HepG2 (cell line): ENCODE data around the gene PPP1R9B. TPM values are rescaled to one million over a fixed set of nuclear protein-coding genes. Genes with fewer than 3 reads are reported as not detected.
A peak's percentile ranks its signal among the peaks of the same experiment; 100 is the strongest.

Experiments used
- AGO2 ChIP-seq: fragments of 200-400 bp; formaldehyde crosslinking; optimal IDR thresholded peaks from 2 replicates; pipeline ENCODE3; 2017; ENCODE audit warnings: mild to moderate bottlenecking, low read depth, low read length, moderate library complexity
- FOSL2 ChIP-seq: sonication (generic); formaldehyde crosslinking; IDR thresholded peaks from 2 replicates; pipeline ENCODE4 v1.4.0; 2020; ENCODE audit warnings: missing genetic modification reagents
- MAFG ChIP-seq: sonication (generic); formaldehyde crosslinking; IDR thresholded peaks from 2 replicates; pipeline ENCODE4 v1.5.1; 2020; ENCODE audit warnings: mild to moderate bottlenecking, missing genetic modification reagents
- PHF8 ChIP-seq: sonication (generic); formaldehyde crosslinking; IDR thresholded peaks from 2 replicates; pipeline ENCODE4 v1.5.0; 2020; ENCODE audit warnings: missing genetic modification reagents
- POLR2AphosphoS5 ChIP-seq: IDR thresholded peaks from 2 replicates; pipeline ENCODE4 v1.6.1; 2012; ENCODE audit warnings: low read depth, low read length
- U2AF2 ChIP-seq: fragments of 200-400 bp; formaldehyde crosslinking; IDR thresholded peaks from 2 replicates; pipeline ENCODE4 v1.6.1; 2017; ENCODE audit warnings: low read depth, mild to moderate bottlenecking, low read length
- ZNF10 ChIP-seq: sonication (generic); formaldehyde crosslinking; IDR thresholded peaks from 2 replicates; pipeline ENCODE4 v1.4.0; 2020; ENCODE audit warnings: mild to moderate bottlenecking, low read depth, missing genetic modification reagents, borderline replicate concordance
- ZNF143 ChIP-seq: sonication (generic); formaldehyde crosslinking; IDR thresholded peaks from 2 replicates; pipeline ENCODE4 v1.4.0; 2020; ENCODE audit warnings: missing genetic modification reagents
- ZNF3 ChIP-seq: IDR thresholded peaks from 2 replicates; pipeline ENCODE4 v1.7.0; 2017; ENCODE audit warnings: inconsistent platforms
- ZNF737 ChIP-seq: sonication (generic); formaldehyde crosslinking; IDR thresholded peaks from 2 replicates; pipeline ENCODE4 v1.5.0; 2020; ENCODE audit warnings: missing genetic modification reagents, mild to moderate bottlenecking, borderline replicate concordance
- ZNF841 ChIP-seq: sonication (generic); formaldehyde crosslinking; IDR thresholded peaks from 2 replicates; pipeline ENCODE4 v1.8.1; 2023; ENCODE audit warnings: missing genetic modification reagents, borderline replicate concordance
- polyA plus RNA-seq, 8 experiments: library from polyadenylated mRNA; depleted of rRNA in 3 of 8; stranded (reverse) in 7 of 8; unstranded in 1 of 8; fragments of >200 nt; fragmentation: Illumina TruSeq in 4 of 8; extraction: Trizol in 4 of 8; gene quantifications; 2 replicates each; pipeline versions ENCODE4 v1.2.1 to v1.2.3, GENCODE V29; 2011 to 2016; ENCODE audit warnings: low read depth in 4 of 8, missing spikeins in 1 of 8, mixed read lengths in 1 of 8; ENCODE audit not compliant: insufficient read depth in 1 of 8
- total RNA-seq, 5 experiments: library from RNA; depleted of rRNA; stranded (reverse); fragments of >200 nt; fragmentation: Illumina TruSeq; extraction: Trizol; gene quantifications; 2 replicates each; pipeline ENCODE4 v1.2.3, GENCODE V29; 2016; ENCODE audit warnings: low read depth in 1 of 5
- TF ChIP-seq, protein P1 (sequence below): IDR thresholded peaks from 2 replicates; pipeline ENCODE4 v1.6.1; 2016; ENCODE audit warnings: mild to moderate bottlenecking, missing biosample characterization, missing genetic modification reagents
- TF ChIP-seq, protein P2 (sequence below): sonication (generic); formaldehyde crosslinking; IDR thresholded peaks from 2 replicates; pipeline ENCODE4 v1.4.0; 2020; ENCODE audit warnings: missing genetic modification reagents

Gene PPP1R9B
- total and polyA plus RNA-seq, 2 of the 13 experiments (the other 11 are each of a cell fraction or from before 2014, with no cell fraction given), result 9.4 to 15.8 TPM

DNA sequence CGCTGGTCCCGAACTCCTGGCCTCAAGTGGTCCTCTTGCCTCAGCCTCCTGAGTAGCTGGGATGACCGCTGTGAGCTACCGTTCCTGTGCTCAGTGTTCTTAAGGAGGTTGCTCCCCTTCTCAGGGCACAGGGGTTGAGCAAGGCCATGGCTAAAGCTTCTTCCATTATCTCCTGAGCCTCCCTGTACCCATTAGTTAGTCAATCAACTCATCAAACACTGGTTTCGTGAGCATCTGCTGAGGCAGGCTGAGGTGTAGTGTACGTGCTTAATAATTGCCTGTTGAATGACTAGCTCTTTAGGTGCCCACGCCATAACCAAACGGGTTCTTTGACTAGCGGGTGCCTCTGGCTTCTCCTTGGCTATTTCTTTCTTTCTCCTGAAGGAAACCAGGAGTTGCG lies 27.0 kb upstream of the PPP1R9B start (continued):
- TF ChIP-seq, protein P1, sequence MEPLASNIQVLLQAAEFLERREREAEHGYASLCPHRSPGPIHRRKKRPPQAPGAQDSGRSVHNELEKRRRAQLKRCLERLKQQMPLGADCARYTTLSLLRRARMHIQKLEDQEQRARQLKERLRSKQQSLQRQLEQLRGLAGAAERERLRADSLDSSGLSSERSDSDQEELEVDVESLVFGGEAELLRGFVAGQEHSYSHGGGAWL (CRISPR knock-in tag), result no peak
- TF ChIP-seq ZNF737 (CRISPR knock-in tag) (no peak), U2AF2 (no peak), ZNF10 (no peak), PHF8 (CRISPR knock-in tag) (no peak), FOSL2 (CRISPR knock-in tag) (no peak), POLR2AphosphoS5 (no peak), AGO2 (no peak), ZNF143 (0 out of 2 replicates have a peak, but pooled peaks have one; percentile 3), ZNF3 (CRISPR knock-in tag) (peak; percentile 96), ZNF841 (CRISPR knock-in tag) (no peak), MAFG (CRISPR knock-in tag) (no peak)
- TF ChIP-seq, protein P2, sequence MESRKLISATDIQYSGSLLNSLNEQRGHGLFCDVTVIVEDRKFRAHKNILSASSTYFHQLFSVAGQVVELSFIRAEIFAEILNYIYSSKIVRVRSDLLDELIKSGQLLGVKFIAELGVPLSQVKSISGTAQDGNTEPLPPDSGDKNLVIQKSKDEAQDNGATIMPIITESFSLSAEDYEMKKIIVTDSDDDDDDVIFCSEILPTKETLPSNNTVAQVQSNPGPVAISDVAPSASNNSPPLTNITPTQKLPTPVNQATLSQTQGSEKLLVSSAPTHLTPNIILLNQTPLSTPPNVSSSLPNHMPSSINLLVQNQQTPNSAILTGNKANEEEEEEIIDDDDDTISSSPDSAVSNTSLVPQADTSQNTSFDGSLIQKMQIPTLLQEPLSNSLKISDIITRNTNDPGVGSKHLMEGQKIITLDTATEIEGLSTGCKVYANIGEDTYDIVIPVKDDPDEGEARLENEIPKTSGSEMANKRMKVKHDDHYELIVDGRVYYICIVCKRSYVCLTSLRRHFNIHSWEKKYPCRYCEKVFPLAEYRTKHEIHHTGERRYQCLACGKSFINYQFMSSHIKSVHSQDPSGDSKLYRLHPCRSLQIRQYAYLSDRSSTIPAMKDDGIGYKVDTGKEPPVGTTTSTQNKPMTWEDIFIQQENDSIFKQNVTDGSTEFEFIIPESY (CRISPR knock-in tag), result no peak
